ENCODE results near the gene TMPRSS2.
A peak's percentile ranks its signal among the peaks of the same experiment; 100 is the strongest.
"Not testable (repeated sequence)": the region's sequence is repeated elsewhere in the genome, so short reads cannot be mapped to it uniquely, and the experiment has no call there.

The TMPRSS2 gene

GRCh38 chr21:41425588-41425953 lies 82.4 kb downstream of the TMPRSS2 start:
- no peak for DNase-seq

- peak in 1 of 6 experiments; percentile 17 for DNase-seq
Observed at GRCh38 chr21:41423305-41423636, 84.7 kb downstream of the TMPRSS2 start.

GRCh38 chr21:41422546-41423304 lies 85.2 kb downstream of the TMPRSS2 start:
- no peak for DNase-seq

- DNase-seq: not testable (repeated sequence)
Observed at GRCh38 chr21:41420998-41421397, 87.0 kb downstream of the TMPRSS2 start.

GRCh38 chr21:41419921-41420862 lies 87.8 kb downstream of the TMPRSS2 start:
- peak in 5 of 6 experiments; percentile 22 to 53 (median 36) for DNase-seq

- DNase-seq: no peak
Observed at GRCh38 chr21:41418956-41419680, 88.8 kb downstream of the TMPRSS2 start.

- no peak for DNase-seq
Observed at GRCh38 chr21:41418393-41418792, 89.6 kb downstream of the TMPRSS2 start.

- not testable (repeated sequence) for DNase-seq
Observed at GRCh38 chr21:41417505-41417904, 90.5 kb downstream of the TMPRSS2 start.
